Measurements from ENCODE around the gene SNAPIN. TPM values are rescaled to one million over a fixed set of nuclear protein-coding genes. Genes with fewer than 3 reads are reported as not detected.

The SNAPIN gene
- total RNA-seq, 1 experiment from 2014 or later = 29.0 TPM

DNA sequence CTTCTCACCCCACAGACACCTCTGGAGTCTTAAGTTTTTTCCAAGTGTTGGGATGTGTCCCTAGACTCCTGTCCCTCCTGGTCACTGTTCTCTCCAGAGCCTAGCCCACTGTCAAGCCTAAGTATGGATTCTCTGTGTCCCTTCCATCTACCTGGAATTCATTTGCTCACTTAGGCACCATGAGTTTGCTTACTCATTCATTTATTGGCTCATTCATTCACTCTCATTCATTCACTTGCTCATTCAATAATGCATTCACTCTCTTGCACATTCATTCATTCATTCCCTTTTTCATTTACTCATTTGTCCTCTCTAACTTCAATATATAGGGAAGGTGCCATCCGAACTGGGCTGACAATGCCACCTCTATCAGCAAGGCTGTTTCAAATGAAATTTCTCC lies 47.1 kb upstream of the SNAPIN start:
- H2BK12ac ChIP-seq (ENCODE audit: insufficient read length, low read depth, low read length) = no peak overlapping the region

More for the DNA sequence above, 47.1 kb upstream of the SNAPIN start:
- Histone ChIP-seq H4K5ac (ENCODE audit: insufficient read length, low read depth, low read length) (no peak overlapping the region), H4K20me1 (ENCODE audit: control insufficient read depth, insufficient read depth, insufficient read length) (no peaks in the 10 kb centered on the region), H3K9me3 (ENCODE audit: control insufficient read depth, low read depth, low read length) (no peaks in the 10 kb centered on the region), H3K27ac (ENCODE audit: insufficient read length, low read depth, low read length) (no peak overlapping the region), H3K79me2 (ENCODE audit: insufficient read depth, low read length) (no peaks in the 10 kb centered on the region), H4K8ac (replicated peaks; ENCODE audit: insufficient read length, low read depth, low read length) (no peak overlapping the region), H2BK5ac (ENCODE audit: insufficient read length, low read length) (no peak overlapping the region), H2BK20ac (ENCODE audit: low read depth, low read length, poor library complexity, severe bottlenecking) (no peak overlapping the region), H2AK5ac (ENCODE audit: insufficient read length, low read length) (no peak overlapping the region), H2BK15ac (ENCODE audit: low read depth, low read length) (no peak overlapping the region), H3K23ac (ENCODE audit: insufficient read length, low read depth, low read length) (no peak overlapping the region), H3K4me1 (ENCODE audit: insufficient read depth, low read length) (peaks cover 9% of the 10 kb centered on the region; the same call in 1 of the 2 replicates), H3K23me2 (ENCODE audit: insufficient read length, low read depth, low read length, poor library complexity, severe bottlenecking) (peaks cover 3% of the 10 kb centered on the region), H3K4ac (ENCODE audit: low read depth, low read length) (no peak overlapping the region), H4K91ac (ENCODE audit: insufficient read length, low read depth, low read length) (no peak overlapping the region), H3K14ac (ENCODE audit: insufficient read depth, low read length) (no peak overlapping the region), H2BK120ac (ENCODE audit: low read depth, low read length, poor library complexity, severe bottlenecking) (no peak overlapping the region), H3K27me3 (ENCODE audit: insufficient read depth, low read length) (no peaks in the 10 kb centered on the region), H3K18ac (ENCODE audit: insufficient read length, low read depth, low read length) (no peak overlapping the region), H3K56ac (ENCODE audit: insufficient read length, low read depth, low read length) (no peak overlapping the region), H3K4me2 (ENCODE audit: insufficient read depth, insufficient read length, low read length) (no peak overlapping the region), H3K79me1 (ENCODE audit: insufficient read depth, low read depth, low read length, poor library complexity, severe bottlenecking) (no peaks in the 10 kb centered on the region), H3K9ac (ENCODE audit: extremely low read depth, insufficient read length, low read length) (no peak overlapping the region), H3T11ph (ENCODE audit: low read length) (no peak overlapping the region), H2AFZ (ENCODE audit: low read length) (no peak overlapping the region)
- Mint-ChIP-seq H3K27ac (no peak overlapping the region), H3K27me3 (ENCODE audit: low read depth) (peaks cover 2% of the 10 kb centered on the region), H3K9me3 (no peaks in the 10 kb centered on the region), H3K4me1 (peaks cover 42 to 64% of the 10 kb centered on the region in 2 experiments), H3K4me3 (no peak overlapping the region; a peak in 1 of 5 replicates), H3K36me3 (ENCODE audit: insufficient read depth in 1 of 3, low read depth in 3 of 3) (peaks cover 0 to 3% (median 0%) of the 10 kb centered on the region in 3 experiments; a peak in 1 of 7 replicates)
- TF ChIP-seq, protein P1, sequence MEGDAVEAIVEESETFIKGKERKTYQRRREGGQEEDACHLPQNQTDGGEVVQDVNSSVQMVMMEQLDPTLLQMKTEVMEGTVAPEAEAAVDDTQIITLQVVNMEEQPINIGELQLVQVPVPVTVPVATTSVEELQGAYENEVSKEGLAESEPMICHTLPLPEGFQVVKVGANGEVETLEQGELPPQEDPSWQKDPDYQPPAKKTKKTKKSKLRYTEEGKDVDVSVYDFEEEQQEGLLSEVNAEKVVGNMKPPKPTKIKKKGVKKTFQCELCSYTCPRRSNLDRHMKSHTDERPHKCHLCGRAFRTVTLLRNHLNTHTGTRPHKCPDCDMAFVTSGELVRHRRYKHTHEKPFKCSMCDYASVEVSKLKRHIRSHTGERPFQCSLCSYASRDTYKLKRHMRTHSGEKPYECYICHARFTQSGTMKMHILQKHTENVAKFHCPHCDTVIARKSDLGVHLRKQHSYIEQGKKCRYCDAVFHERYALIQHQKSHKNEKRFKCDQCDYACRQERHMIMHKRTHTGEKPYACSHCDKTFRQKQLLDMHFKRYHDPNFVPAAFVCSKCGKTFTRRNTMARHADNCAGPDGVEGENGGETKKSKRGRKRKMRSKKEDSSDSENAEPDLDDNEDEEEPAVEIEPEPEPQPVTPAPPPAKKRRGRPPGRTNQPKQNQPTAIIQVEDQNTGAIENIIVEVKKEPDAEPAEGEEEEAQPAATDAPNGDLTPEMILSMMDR (conservative IDR thresholded peaks at IDR 0.05) = no peak
- DNase-seq = no peak
- WGBS (ENCODE audit: extremely low coverage, insufficient read length, low lambda C conversion rate) = no CpG with 5 or more reads among the region's 1 CpG

Measured in H9 (cell line).